Body of pancreas (tissue), 4 donors: Measurements from ENCODE around the gene SEM1.

Experiments used
- POLR2A ChIP-seq, 3 donors: fragments of 450-650 bp; IDR thresholded peaks; one replicate each; pipeline ENCODE4 v1.6.1; 2016; ENCODE audit warnings: antibody characterized with exemption in 3 of 3, mild to moderate bottlenecking in 2 of 3
- TF ChIP-seq, protein P1 (sequence below), 7 experiments: fragments of 450-650 bp in 4 of 7; fragments of 200-600 bp in 3 of 7; sonication (generic) in 3 of 7; IDR thresholded peaks; one replicate each; pipeline ENCODE4 v1.5.1; 2016 to 2019; ENCODE audit warnings: antibody characterized with exemption in 7 of 7

- no peak for TF ChIP-seq POLR2A (IDR thresholded peaks at IDR 0.05)
- TF ChIP-seq, protein P1, sequence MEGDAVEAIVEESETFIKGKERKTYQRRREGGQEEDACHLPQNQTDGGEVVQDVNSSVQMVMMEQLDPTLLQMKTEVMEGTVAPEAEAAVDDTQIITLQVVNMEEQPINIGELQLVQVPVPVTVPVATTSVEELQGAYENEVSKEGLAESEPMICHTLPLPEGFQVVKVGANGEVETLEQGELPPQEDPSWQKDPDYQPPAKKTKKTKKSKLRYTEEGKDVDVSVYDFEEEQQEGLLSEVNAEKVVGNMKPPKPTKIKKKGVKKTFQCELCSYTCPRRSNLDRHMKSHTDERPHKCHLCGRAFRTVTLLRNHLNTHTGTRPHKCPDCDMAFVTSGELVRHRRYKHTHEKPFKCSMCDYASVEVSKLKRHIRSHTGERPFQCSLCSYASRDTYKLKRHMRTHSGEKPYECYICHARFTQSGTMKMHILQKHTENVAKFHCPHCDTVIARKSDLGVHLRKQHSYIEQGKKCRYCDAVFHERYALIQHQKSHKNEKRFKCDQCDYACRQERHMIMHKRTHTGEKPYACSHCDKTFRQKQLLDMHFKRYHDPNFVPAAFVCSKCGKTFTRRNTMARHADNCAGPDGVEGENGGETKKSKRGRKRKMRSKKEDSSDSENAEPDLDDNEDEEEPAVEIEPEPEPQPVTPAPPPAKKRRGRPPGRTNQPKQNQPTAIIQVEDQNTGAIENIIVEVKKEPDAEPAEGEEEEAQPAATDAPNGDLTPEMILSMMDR (IDR thresholded peaks at IDR 0.05) = no peak
Measured at GRCh38 chr7:96647733-96648132, 61.9 kb downstream of the SEM1 start.
